Transverse colon (tissue), 4 donors: ENCODE results near the gene LUC7L2.

Experiments
- CTCF ChIP-seq, 5 experiments: fragments of 200-600 bp in 3 of 5; fragments of 450-650 bp in 2 of 5; sonication (generic) in 3 of 5; IDR thresholded peaks; 1 replicate in 2 of 5; 2 replicates in 3 of 5; pipeline ENCODE4 v1.5.1; 2016 to 2017; ENCODE audit warnings: antibody characterized with exemption in 5 of 5, inconsistent platforms in 3 of 5, mild to moderate bottlenecking in 2 of 5, moderate library complexity in 1 of 5
- EP300 ChIP-seq: sonication (generic); formaldehyde crosslinking; IDR thresholded peaks from one replicate; pipeline ENCODE4 v1.6.1; 2017; ENCODE audit warnings: antibody characterized with exemption, low read depth
- POLR2AphosphoS5 ChIP-seq, 3 donors: sonication (generic); formaldehyde crosslinking; IDR thresholded peaks; one replicate each; pipeline ENCODE4 v1.6.1; 2016; ENCODE audit warnings: antibody characterized with exemption in 3 of 3

DNA sequence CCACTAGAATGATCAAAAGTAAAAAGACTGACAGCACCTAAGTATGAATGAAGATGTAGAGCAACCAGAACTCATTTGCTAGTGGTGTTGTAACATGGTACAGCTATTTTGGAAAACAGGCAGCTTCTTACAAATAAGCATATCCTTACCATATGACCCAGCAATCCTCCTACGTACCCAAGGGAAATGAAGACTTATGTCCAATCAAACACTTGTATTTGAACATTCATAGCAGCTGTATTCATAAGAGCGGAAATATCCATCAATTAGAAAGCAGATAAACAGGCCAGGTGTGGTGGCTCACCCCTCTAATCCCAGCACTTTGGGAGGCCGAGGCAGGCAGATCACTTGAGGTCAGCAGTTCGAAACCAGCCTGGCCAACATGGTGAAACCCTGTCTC lies 70.7 kb downstream of the LUC7L2 start:
- no peak for TF ChIP-seq CTCF (IDR thresholded peaks at IDR 0.05)
- no peak for TF ChIP-seq EP300
- TF ChIP-seq POLR2AphosphoS5 (IDR thresholded peaks at IDR 0.05): no peak
